Endothelial cell (in vitro differentiated cells): ENCODE results near the gene FAM107A. TPM values are rescaled to one million over a fixed set of nuclear protein-coding genes. Genes with fewer than 3 reads are reported as not detected.
A peak's percentile ranks its signal among the peaks of the same experiment; 100 is the strongest.

Experiments
- DNase-seq: peaks from one replicate; pipeline ENCODE4 v3.0.0; 2021; ENCODE audit warnings: low spot score
- H3K27ac Mint-ChIP-seq: one replicate; pipeline ENCODE4 v1.8.0; 2021; ENCODE audit warnings: mixed read lengths, inconsistent platforms; ENCODE audit not compliant: unreplicated experiment
- H3K27me3 Mint-ChIP-seq: one replicate; pipeline ENCODE4 v1.8.0; 2021; ENCODE audit warnings: mild to moderate bottlenecking, moderate library complexity, mixed read lengths, inconsistent platforms; ENCODE audit not compliant: unreplicated experiment
- H3K36me3 Mint-ChIP-seq: one replicate; pipeline ENCODE4 v1.8.0; 2021; ENCODE audit warnings: mild to moderate bottlenecking, low read depth, mixed read lengths, inconsistent platforms; ENCODE audit not compliant: unreplicated experiment
- H3K4me1 Mint-ChIP-seq: one replicate; pipeline ENCODE4 v1.8.0; 2021; ENCODE audit warnings: mild to moderate bottlenecking, mixed read lengths, inconsistent platforms; ENCODE audit not compliant: unreplicated experiment
- H3K4me3 Mint-ChIP-seq: one replicate; pipeline ENCODE4 v1.8.0; 2021; ENCODE audit warnings: mild to moderate bottlenecking, mixed read lengths, inconsistent platforms; ENCODE audit not compliant: unreplicated experiment
- H3K9me3 Mint-ChIP-seq: one replicate; pipeline ENCODE4 v1.8.0; 2021; ENCODE audit warnings: mixed read lengths, inconsistent platforms; ENCODE audit not compliant: unreplicated experiment
- CTCF ChIP-seq: fragments of 200-600 bp; sonication (generic); IDR thresholded peaks from one replicate; pipeline ENCODE4 v1.5.0; 2021; ENCODE audit warnings: antibody characterized with exemption; ENCODE audit not compliant: unreplicated experiment
- total RNA-seq: library from RNA; stranded (reverse); fragmentation: NEBNext Ultra II Directional; extraction: Animal tissue kit (Norgen Biotek cat#: 25700); gene quantifications from one replicate; pipeline ENCODE4 v1.2.1, GENCODE V29; 2021; ENCODE audit not compliant: unreplicated experiment

Gene FAM107A
- total RNA-seq, 1 donor from 2014 or later = 0.18 TPM

GRCh38 chr3:58553003-58553402, 24.2 kb downstream of the FAM107A start:
- no peak for DNase-seq
- Mint-ChIP-seq H3K9me3 (peaks cover 5% of the 10 kb centered on the region), H3K27me3 (peaks cover 3% of the 10 kb centered on the region), H3K27ac (no peak overlapping the region), H3K36me3 (peaks cover 4% of the 10 kb centered on the region), H3K4me1 (peaks cover 22% of the 10 kb centered on the region), H3K4me3 (no peak overlapping the region)
- TF ChIP-seq CTCF = no peak

GRCh38 chr3:58551636-58552180, 25.5 kb downstream of the FAM107A start:
- no peak overlapping the region for H3K27ac Mint-ChIP-seq
- no peak for DNase-seq
- peaks cover 4% of the 10 kb centered on the region for H3K36me3 Mint-ChIP-seq
- H3K9me3 Mint-ChIP-seq = peaks cover 5% of the 10 kb centered on the region
- peak overlapping the region; percentile 82 for H3K4me3 Mint-ChIP-seq
- H3K4me1 Mint-ChIP-seq = peaks cover 9% of the 10 kb centered on the region
- H3K27me3 Mint-ChIP-seq = peaks cover 3% of the 10 kb centered on the region
- no peak for TF ChIP-seq CTCF

GRCh38 chr3:58544541-58544940, 32.6 kb downstream of the FAM107A start:
- Mint-ChIP-seq H3K27ac (no peak overlapping the region), H3K4me1 (no peaks in the 10 kb centered on the region), H3K9me3 (no peaks in the 10 kb centered on the region), H3K36me3 (no peaks in the 10 kb centered on the region), H3K4me3 (no peak overlapping the region), H3K27me3 (no peaks in the 10 kb centered on the region)
- DNase-seq = no peak
- no peak for TF ChIP-seq CTCF

- H3K27ac Mint-ChIP-seq = no peak overlapping the region
- H3K27me3 Mint-ChIP-seq = peaks cover 5% of the 10 kb centered on the region
- TF ChIP-seq CTCF = no peak
- H3K9me3 Mint-ChIP-seq = no peaks in the 10 kb centered on the region
- H3K4me1 Mint-ChIP-seq = peaks cover 18% of the 10 kb centered on the region
- no peak for DNase-seq
- H3K4me3 Mint-ChIP-seq = no peak overlapping the region
- H3K36me3 Mint-ChIP-seq = no peaks in the 10 kb centered on the region
Measured at GRCh38 chr3:58540176-58540858, 36.9 kb downstream of the FAM107A start.

GRCh38 chr3:58539626-58540025, 37.6 kb downstream of the FAM107A start:
- H3K27me3 Mint-ChIP-seq = peaks cover 7% of the 10 kb centered on the region
- no peak for TF ChIP-seq CTCF
- no peaks in the 10 kb centered on the region for H3K36me3 Mint-ChIP-seq
- no peak overlapping the region for H3K27ac Mint-ChIP-seq
- no peaks in the 10 kb centered on the region for H3K9me3 Mint-ChIP-seq
- H3K4me1 Mint-ChIP-seq = peaks cover 18% of the 10 kb centered on the region
- H3K4me3 Mint-ChIP-seq = no peak overlapping the region
- DNase-seq = no peak
